HCT116 (cell line): Measurements from ENCODE around the gene ZNF785. TPM values are rescaled to one million over a fixed set of nuclear protein-coding genes. Genes with fewer than 3 reads are reported as not detected.

Experiments used
- ATAC-seq: fragments of 200-7000 bp; cut with Tn5 transposase; 2 replicates; pipeline ENCODE4 v1.9.1; 2020; ENCODE audit warnings: mild to moderate bottlenecking, moderate library complexity
- BruUV-seq: library from RNA; stranded (reverse); fragments of 400-500 nt; replicated peaks from 2 replicates; lab custom pipeline; 2021; lab: Mats Ljungman, UMichigan
- CTCF ChIA-PET: fragments of 300-600 bp; sonication (Branson Sonifier 250); formaldehyde crosslinking; loops from one replicate; lab custom pipeline; 2021; ENCODE audit warnings: antibody characterized with exemption; lab: Charles Lee
- POLR2A ChIA-PET: fragments of 300-600, 350-600 bp; sonication (Branson Sonifier 250); formaldehyde crosslinking; loops from one replicate; lab custom pipeline; 2021; ENCODE audit warnings: antibody characterized with exemption; lab: Charles Lee
- RAD21 ChIA-PET, 2 experiments: fragments of 300-600 bp; sonication (Branson Sonifier 250); formaldehyde crosslinking; loops; one replicate each; lab custom pipeline; 2023; ENCODE audit warnings: low total read pairs in 2 of 2; ENCODE audit not compliant: uncharacterized antibody in 2 of 2, unreplicated experiment in 2 of 2, low non-redundant PET in 1 of 2; lab: Charles Lee
- DNase-seq: peaks from one replicate; pipeline ENCODE4 v3.0.0-alpha.2; 2010; ENCODE audit warnings: low read depth, low spot score
- H2AFZ ChIP-seq: fragments of 200-600 bp; shearing (Covaris generic), sonication (generic); 2 replicates; pipeline ENCODE4 v1.6.1; 2017; ENCODE audit warnings: low read depth, mixed run types, mixed read lengths, antibody characterized with exemption, low read length; ENCODE audit not compliant: poor library complexity, severe bottlenecking
- H3K27ac ChIP-seq: 2 replicates; pipeline ENCODE4 v1.5.1; 2012; ENCODE audit warnings: low read depth, low read length
- H3K27me3 ChIP-seq: fragments of 200-600 bp; sonication (generic); 2 replicates; pipeline ENCODE4 v1.6.1; 2016; ENCODE audit warnings: mixed run types, low read length, mixed read lengths; ENCODE audit not compliant: insufficient read depth
- H3K36me3 ChIP-seq, 2 experiments: fragments of 200-500 bp in 1 of 2; fragments of 200-600 bp in 1 of 2; sonication (Bioruptor generic) in 1 of 2; sonication (generic) in 1 of 2; 2 replicates each; pipeline versions ENCODE4 v1.5.1 to v1.6.1; 2014 to 2016; ENCODE audit warnings: low read length in 2 of 2, inconsistent platforms in 1 of 2, mixed read lengths in 1 of 2, mixed run types in 1 of 2; ENCODE audit not compliant: insufficient read depth in 2 of 2, control insufficient read depth in 1 of 2
- H3K4me1 ChIP-seq, 2 experiments: fragments of 200-600 bp in 1 of 2; sonication (generic) in 1 of 2; 2 replicates each; pipeline versions ENCODE4 v1.5.1 to v1.6.1; 2012 to 2017; ENCODE audit warnings: low read length in 2 of 2, inconsistent platforms in 1 of 2, mild to moderate bottlenecking in 1 of 2, mixed read lengths in 1 of 2, mixed run types in 1 of 2, moderate library complexity in 1 of 2; ENCODE audit not compliant: insufficient read depth in 2 of 2, control insufficient read depth in 1 of 2
- H3K4me2 ChIP-seq: fragments of 200-600 bp; sonication (generic); 2 replicates; pipeline ENCODE4 v1.6.1; 2017; ENCODE audit warnings: mixed run types, low read length, mixed read lengths
- H3K4me3 ChIP-seq, 2 experiments: fragments of 200-600 bp in 1 of 2; sonication (generic) in 1 of 2; replicated peaks in 1 of 2; 2 replicates each; pipeline ENCODE4 v1.5.1; 2011 to 2016; ENCODE audit warnings: low read length in 2 of 2, control low read depth in 1 of 2, low read depth in 1 of 2, mild to moderate bottlenecking in 1 of 2, mixed read lengths in 1 of 2, mixed run types in 1 of 2
- H3K79me2 ChIP-seq: fragments of 200-600 bp; sonication (generic); 2 replicates; pipeline ENCODE4 v1.6.1; 2017; ENCODE audit warnings: mild to moderate bottlenecking, mixed run types, low read length, moderate library complexity, mixed read lengths; ENCODE audit not compliant: insufficient read depth
- H3K9ac ChIP-seq: fragments of 200-600 bp; sonication (generic); 2 replicates; pipeline ENCODE4 v1.6.1; 2016; ENCODE audit warnings: low read length, mixed read lengths
- H3K9me2 ChIP-seq: fragments of 200-600 bp; sonication (generic), shearing (Covaris generic); 2 replicates; pipeline ENCODE4 v1.6.1; 2017; ENCODE audit warnings: mixed run types, mild to moderate bottlenecking, moderate library complexity; ENCODE audit not compliant: insufficient read depth
- H3K9me3 ChIP-seq, 2 experiments: fragments of 200-500 bp in 1 of 2; fragments of 200-600 bp in 1 of 2; sonication (Bioruptor generic) in 1 of 2; sonication (generic) in 1 of 2; 2 replicates each; pipeline ENCODE4 v1.6.1; 2014 to 2017; ENCODE audit warnings: low read length in 2 of 2, mixed read lengths in 2 of 2, inconsistent platforms in 1 of 2, low read depth in 1 of 2, mild to moderate bottlenecking in 1 of 2, mixed run types in 1 of 2, moderate library complexity in 1 of 2; ENCODE audit not compliant: control insufficient read depth in 1 of 2, insufficient read depth in 1 of 2
- H4K20me1 ChIP-seq: fragments of 200-600 bp; sonication (generic), shearing (Covaris generic); 2 replicates; pipeline ENCODE4 v1.6.1; 2017; ENCODE audit warnings: mixed run types, mild to moderate bottlenecking, moderate library complexity; ENCODE audit not compliant: insufficient read depth
- ATF3 ChIP-seq: IDR thresholded peaks from 2 replicates; pipeline ENCODE4 v1.6.1; 2012
- CBX3 ChIP-seq: IDR thresholded peaks from 2 replicates; pipeline ENCODE4 v1.6.1; 2012; ENCODE audit warnings: low read depth
- CEBPB ChIP-seq: IDR thresholded peaks from 2 replicates; pipeline ENCODE4 v1.6.1; 2012; ENCODE audit warnings: low read depth
- CTCF ChIP-seq, 3 experiments: fragments of 200-600 bp in 1 of 3; sonication (generic) in 1 of 3; IDR thresholded peaks in 2 of 3; conservative IDR thresholded peaks in 1 of 3; 2 replicates each; pipeline ENCODE4 v1.5.1; 2012 to 2017; ENCODE audit warnings: low read depth in 2 of 3, low read length in 2 of 3, antibody characterized with exemption in 1 of 3, borderline replicate concordance in 1 of 3, control low read depth in 1 of 3, mild to moderate bottlenecking in 1 of 3, mixed read lengths in 1 of 3, mixed run types in 1 of 3, moderate library complexity in 1 of 3; ENCODE audit not compliant: insufficient read depth in 1 of 3
- EZH2 ChIP-seq: fragments of 200-600 bp; sonication (generic); IDR thresholded peaks from 2 replicates; pipeline ENCODE4 v1.6.1; 2017; ENCODE audit warnings: antibody characterized with exemption, mixed run types
- EZH2phosphoT487 ChIP-seq: fragments of 200-600 bp; IDR thresholded peaks from 2 replicates; pipeline ENCODE4 v1.6.1; 2018; ENCODE audit warnings: antibody characterized with exemption, borderline replicate concordance
- FOSL1 ChIP-seq: IDR thresholded peaks from 2 replicates; pipeline ENCODE4 v1.6.1; 2012; ENCODE audit warnings: low read depth
- JUND ChIP-seq: IDR thresholded peaks from 2 replicates; pipeline ENCODE4 v1.6.1; 2012
- MAX ChIP-seq: IDR thresholded peaks from 2 replicates; pipeline ENCODE4 v1.6.1; 2012
- POLR2A ChIP-seq: IDR thresholded peaks from 2 replicates; pipeline ENCODE4 v1.7.0; 2011; ENCODE audit warnings: borderline replicate concordance; ENCODE audit not compliant: insufficient read depth, insufficient read length; ENCODE audit errors: extremely low read depth
- POLR2AphosphoS5 ChIP-seq: IDR thresholded peaks from 2 replicates; pipeline ENCODE4 v1.6.1; 2011; ENCODE audit warnings: mild to moderate bottlenecking, low read depth, low read length, moderate library complexity
- RAD21 ChIP-seq: IDR thresholded peaks from 2 replicates; pipeline ENCODE4 v1.6.1; 2012; ENCODE audit warnings: low read depth, mild to moderate bottlenecking
- SIN3A ChIP-seq: IDR thresholded peaks from 2 replicates; pipeline ENCODE4 v1.6.1; 2012; ENCODE audit warnings: low read depth
- SP1 ChIP-seq: IDR thresholded peaks from 2 replicates; pipeline ENCODE4 v1.6.1; 2012; ENCODE audit warnings: low read depth
- TCF7L2 ChIP-seq: IDR thresholded peaks from 2 replicates; pipeline ENCODE4 v1.7.0; 2011; ENCODE audit warnings: borderline replicate concordance, inconsistent platforms; ENCODE audit not compliant: insufficient read depth, insufficient read length; ENCODE audit errors: extremely low read depth
- YY1 ChIP-seq: IDR thresholded peaks from 2 replicates; pipeline ENCODE4 v1.6.1; 2011; ENCODE audit warnings: low read length, low read depth, moderate library complexity, mild to moderate bottlenecking; ENCODE audit not compliant: insufficient replicate concordance; ENCODE audit errors: extremely low read depth
- ZBTB33 ChIP-seq: IDR thresholded peaks from 2 replicates; pipeline ENCODE4 v1.6.1; 2011; ENCODE audit warnings: mild to moderate bottlenecking, low read length, moderate library complexity; ENCODE audit not compliant: insufficient replicate concordance; ENCODE audit errors: extremely low read depth
- ZFX ChIP-seq: fragments of 450-650 bp; IDR thresholded peaks from 2 replicates; pipeline ENCODE4 v1.6.1; 2017
- ZNF274 ChIP-seq: fragments of 200-500 bp; sonication (Bioruptor generic); IDR thresholded peaks from 2 replicates; pipeline ENCODE4 v1.6.1; 2014; ENCODE audit warnings: mild to moderate bottlenecking, low read depth, low read length, inconsistent platforms
- intact Hi-C: fragments of 100-400 bp; cut with micrococcal nuclease; formaldehyde crosslinking; loops from 2 replicates; pipeline ENCODE4 v1.10.0; 2022
- total RNA-seq: library from RNA; stranded (reverse); gene quantifications from one replicate; pipeline ENCODE4 v1.2.1, GENCODE V29; 2021; ENCODE audit not compliant: unreplicated experiment

Gene ZNF785
- total RNA-seq, 1 experiment from 2014 or later = 0.15 TPM

- Histone ChIP-seq H3K9me3 (peaks cover 0 to 9% of the 10 kb centered on the region in 2 experiments; a peak in 2 of 4 replicates), H3K4me3 (no peak overlapping the region), H3K4me1 (peaks cover 0 to 4% of the 10 kb centered on the region in 2 experiments; a peak in 1 of 4 replicates), H3K79me2 (no peaks in the 10 kb centered on the region), H3K27me3 (no peaks in the 10 kb centered on the region), H2AFZ (no peak overlapping the region), H3K9ac (no peak overlapping the region), H3K27ac (no peak overlapping the region), H3K4me2 (no peak overlapping the region), H3K36me3 (no peaks in the 10 kb centered on the region), H3K9me2 (no peaks in the 10 kb centered on the region), H4K20me1 (no peaks in the 10 kb centered on the region)
- RAD21 ChIA-PET = no interaction called here
- no peak for ATAC-seq
- DNase-seq = no peak
- POLR2A ChIA-PET = interaction anchor here (0.6 kb wide), 1 partner anchor 16 kb away, joined by 6 read pairs; no protein-coding TSS in a partner anchor
- CTCF ChIA-PET = interaction anchor here (1.2 kb wide), 1 partner anchor 210 kb away, joined by 3 read pairs; no protein-coding TSS in a partner anchor
- BruUV-seq = no TSS peak
- TF ChIP-seq ZNF274 (no peak), CTCF (IDR thresholded peaks at IDR 0.05 in 2 of 3, conservative IDR thresholded peaks at IDR 0.05 in 1 of 3; ENCODE audit: borderline replicate concordance in 1 of 3, insufficient read depth in 1 of 3, low read depth in 2 of 3, low read length in 2 of 3) (no peak), YY1 (no peak), EZH2 (no peak), SIN3A (no peak), ZBTB33 (no peak), CEBPB (no peak), SP1 (no peak), MAX (no peak), POLR2AphosphoS5 (no peak), TCF7L2 (no peak), POLR2A (no peak), JUND (no peak), ZFX (no peak), EZH2phosphoT487 (no peak), ATF3 (no peak), FOSL1 (no peak), RAD21 (no peak), CBX3 (no peak)
- intact Hi-C loops = no loop called here
Observed at GRCh38 chr16:30619638-30620037, 34.1 kb upstream of the ZNF785 start.
